ENCODE results near the gene PLCB2. TPM values are rescaled to one million over a fixed set of nuclear protein-coding genes. Genes with fewer than 3 reads are reported as not detected.

The PLCB2 gene
- total and polyA plus RNA-seq, 2 experiments from 2014 or later = 9.5 to 13.8 TPM

DNA sequence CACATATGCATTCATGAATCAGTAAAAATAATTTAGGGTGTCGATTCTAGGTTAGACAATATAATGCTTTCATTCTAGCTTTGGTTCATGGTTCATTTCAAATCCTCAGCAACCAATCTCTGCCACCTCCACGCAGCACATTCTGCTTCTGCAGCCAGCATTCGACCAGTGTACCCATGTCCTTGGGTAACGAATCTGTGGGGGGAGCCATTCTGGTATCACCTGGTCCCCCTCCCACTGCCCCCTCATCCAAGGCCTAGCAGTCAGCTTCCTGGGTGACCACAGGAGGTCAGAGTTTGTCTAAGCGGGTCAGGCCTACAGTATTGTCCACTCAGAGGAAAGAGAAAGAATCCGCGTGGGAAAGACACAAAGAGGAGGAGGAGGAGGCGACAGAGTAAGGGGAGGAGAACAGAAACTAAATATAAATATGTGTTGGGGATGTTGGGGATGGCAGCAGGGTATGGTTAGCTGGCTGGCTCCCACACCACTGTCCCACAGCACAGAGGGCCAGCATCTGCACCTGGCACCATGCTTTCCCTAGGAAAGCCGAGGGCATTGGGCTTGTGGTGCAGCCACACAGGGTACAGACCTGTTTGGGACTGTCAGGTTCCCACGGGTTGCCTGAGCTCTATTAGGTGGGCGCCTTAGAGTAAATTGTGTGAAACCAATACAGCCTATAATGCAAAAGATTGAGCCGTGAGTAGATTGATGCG, 56.8 kb downstream of the PLCB2 start (continued):
- TF ChIP-seq, protein P1, sequence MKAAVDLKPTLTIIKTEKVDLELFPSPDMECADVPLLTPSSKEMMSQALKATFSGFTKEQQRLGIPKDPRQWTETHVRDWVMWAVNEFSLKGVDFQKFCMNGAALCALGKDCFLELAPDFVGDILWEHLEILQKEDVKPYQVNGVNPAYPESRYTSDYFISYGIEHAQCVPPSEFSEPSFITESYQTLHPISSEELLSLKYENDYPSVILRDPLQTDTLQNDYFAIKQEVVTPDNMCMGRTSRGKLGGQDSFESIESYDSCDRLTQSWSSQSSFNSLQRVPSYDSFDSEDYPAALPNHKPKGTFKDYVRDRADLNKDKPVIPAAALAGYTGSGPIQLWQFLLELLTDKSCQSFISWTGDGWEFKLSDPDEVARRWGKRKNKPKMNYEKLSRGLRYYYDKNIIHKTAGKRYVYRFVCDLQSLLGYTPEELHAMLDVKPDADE (IDR thresholded peaks at IDR 0.05) = no peak
- TF ChIP-seq NANOG (IDR thresholded peaks at IDR 0.05; ENCODE audit: borderline replicate concordance) = no peak

DNA sequence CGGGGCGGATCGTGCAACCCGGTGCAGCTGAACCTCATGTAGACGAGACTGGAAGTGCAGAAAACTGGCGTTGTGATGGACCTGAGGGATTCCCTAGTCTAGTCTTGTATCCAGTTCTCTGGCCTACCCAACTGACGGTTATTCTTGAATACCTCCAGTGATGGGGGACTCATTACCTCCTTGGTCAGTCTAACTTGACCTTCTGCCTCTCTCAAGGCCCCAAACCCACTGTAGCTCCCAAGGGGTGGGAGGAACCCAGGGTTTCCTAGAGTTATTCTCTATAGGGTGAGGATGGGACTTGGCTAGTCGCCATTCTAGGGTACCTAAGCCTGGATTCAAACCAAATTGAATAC, 57.5 kb downstream of the PLCB2 start:
- H3K27me3 ChIP-seq (ENCODE audit: insufficient read depth) = peaks cover 47% of the 10 kb centered on the region
- no peak overlapping the region for H3K27ac Mint-ChIP-seq

More for the DNA sequence above, 57.5 kb downstream of the PLCB2 start:
- Histone ChIP-seq H3K4me1 (ENCODE audit: insufficient read depth) (peaks cover 2% of the 10 kb centered on the region; the same call in 1 of the 2 replicates), H3F3A (replicated peaks; ENCODE audit: low read depth) (peaks cover 13% of the 10 kb centered on the region; the same call in 1 of the 2 replicates), H3K36me3 (ENCODE audit: insufficient read depth) (no peaks in the 10 kb centered on the region), H2AFZ (no peak overlapping the region), H3K4me3 (no peak overlapping the region), H3K27ac (ENCODE audit: low read depth) (no peak overlapping the region), H3K79me2 (replicated peaks; ENCODE audit: insufficient read depth) (no peaks in the 10 kb centered on the region), H3K4me2 (no peak overlapping the region), H3K9me2 (ENCODE audit: insufficient read depth) (no peaks in the 10 kb centered on the region), H4K20me1 (replicated peaks; ENCODE audit: insufficient read depth) (no peaks in the 10 kb centered on the region)
- peaks cover 30% of the 10 kb centered on the region for H3K4me1 Mint-ChIP-seq
- no peaks in the 10 kb centered on the region; the same call in 2 of the 3 replicates for H3K9me3 Mint-ChIP-seq
- TF ChIP-seq POLR2AphosphoS5 (IDR thresholded peaks at IDR 0.05; ENCODE audit: low read depth) (no peak), ZNF114 (CRISPR knock-in tag; IDR thresholded peaks at IDR 0.05) (no peak), CREB1 (CRISPR knock-in tag; IDR thresholded peaks at IDR 0.05; ENCODE audit: low read depth) (no peak), EZH2 (IDR thresholded peaks at IDR 0.05; ENCODE audit: low read depth, unreplicated experiment) (no peak)
- TF ChIP-seq, protein P2, sequence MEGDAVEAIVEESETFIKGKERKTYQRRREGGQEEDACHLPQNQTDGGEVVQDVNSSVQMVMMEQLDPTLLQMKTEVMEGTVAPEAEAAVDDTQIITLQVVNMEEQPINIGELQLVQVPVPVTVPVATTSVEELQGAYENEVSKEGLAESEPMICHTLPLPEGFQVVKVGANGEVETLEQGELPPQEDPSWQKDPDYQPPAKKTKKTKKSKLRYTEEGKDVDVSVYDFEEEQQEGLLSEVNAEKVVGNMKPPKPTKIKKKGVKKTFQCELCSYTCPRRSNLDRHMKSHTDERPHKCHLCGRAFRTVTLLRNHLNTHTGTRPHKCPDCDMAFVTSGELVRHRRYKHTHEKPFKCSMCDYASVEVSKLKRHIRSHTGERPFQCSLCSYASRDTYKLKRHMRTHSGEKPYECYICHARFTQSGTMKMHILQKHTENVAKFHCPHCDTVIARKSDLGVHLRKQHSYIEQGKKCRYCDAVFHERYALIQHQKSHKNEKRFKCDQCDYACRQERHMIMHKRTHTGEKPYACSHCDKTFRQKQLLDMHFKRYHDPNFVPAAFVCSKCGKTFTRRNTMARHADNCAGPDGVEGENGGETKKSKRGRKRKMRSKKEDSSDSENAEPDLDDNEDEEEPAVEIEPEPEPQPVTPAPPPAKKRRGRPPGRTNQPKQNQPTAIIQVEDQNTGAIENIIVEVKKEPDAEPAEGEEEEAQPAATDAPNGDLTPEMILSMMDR (conservative IDR thresholded peaks at IDR 0.05; ENCODE audit: low read depth in 2 of 2) = no peak
- TF ChIP-seq, protein P3, sequence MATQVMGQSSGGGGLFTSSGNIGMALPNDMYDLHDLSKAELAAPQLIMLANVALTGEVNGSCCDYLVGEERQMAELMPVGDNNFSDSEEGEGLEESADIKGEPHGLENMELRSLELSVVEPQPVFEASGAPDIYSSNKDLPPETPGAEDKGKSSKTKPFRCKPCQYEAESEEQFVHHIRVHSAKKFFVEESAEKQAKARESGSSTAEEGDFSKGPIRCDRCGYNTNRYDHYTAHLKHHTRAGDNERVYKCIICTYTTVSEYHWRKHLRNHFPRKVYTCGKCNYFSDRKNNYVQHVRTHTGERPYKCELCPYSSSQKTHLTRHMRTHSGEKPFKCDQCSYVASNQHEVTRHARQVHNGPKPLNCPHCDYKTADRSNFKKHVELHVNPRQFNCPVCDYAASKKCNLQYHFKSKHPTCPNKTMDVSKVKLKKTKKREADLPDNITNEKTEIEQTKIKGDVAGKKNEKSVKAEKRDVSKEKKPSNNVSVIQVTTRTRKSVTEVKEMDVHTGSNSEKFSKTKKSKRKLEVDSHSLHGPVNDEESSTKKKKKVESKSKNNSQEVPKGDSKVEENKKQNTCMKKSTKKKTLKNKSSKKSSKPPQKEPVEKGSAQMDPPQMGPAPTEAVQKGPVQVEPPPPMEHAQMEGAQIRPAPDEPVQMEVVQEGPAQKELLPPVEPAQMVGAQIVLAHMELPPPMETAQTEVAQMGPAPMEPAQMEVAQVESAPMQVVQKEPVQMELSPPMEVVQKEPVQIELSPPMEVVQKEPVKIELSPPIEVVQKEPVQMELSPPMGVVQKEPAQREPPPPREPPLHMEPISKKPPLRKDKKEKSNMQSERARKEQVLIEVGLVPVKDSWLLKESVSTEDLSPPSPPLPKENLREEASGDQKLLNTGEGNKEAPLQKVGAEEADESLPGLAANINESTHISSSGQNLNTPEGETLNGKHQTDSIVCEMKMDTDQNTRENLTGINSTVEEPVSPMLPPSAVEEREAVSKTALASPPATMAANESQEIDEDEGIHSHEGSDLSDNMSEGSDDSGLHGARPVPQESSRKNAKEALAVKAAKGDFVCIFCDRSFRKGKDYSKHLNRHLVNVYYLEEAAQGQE (IDR thresholded peaks at IDR 0.05; ENCODE audit: unreplicated experiment) = no peak
- TF ChIP-seq, protein P1 (IDR thresholded peaks at IDR 0.05) = no peak
- H3K27me3 Mint-ChIP-seq (ENCODE audit: insufficient read depth, low read depth, poor library complexity) = peaks cover 42% of the 10 kb centered on the region
- DNase-seq (ENCODE audit: low spot score) (no peak), ATAC-seq (no peak)
- no peaks in the 10 kb centered on the region; the same call in 2 of the 3 replicates for H3K36me3 Mint-ChIP-seq (ENCODE audit: low read depth)
- no peak overlapping the region for H3K4me3 Mint-ChIP-seq

Measured in GM23338 (cell line).